ENCODE measurements around the gene C7orf33. TPM values are rescaled to one million over a fixed set of nuclear protein-coding genes. Genes with fewer than 3 reads are reported as not detected.
"Not testable (repeated sequence)": the region's sequence is repeated elsewhere in the genome, so short reads cannot be mapped to it uniquely, and the experiment has no call there.

The C7orf33 gene
- polyA plus RNA-seq, 3 donors = not detected

- no peak for DNase-seq (ENCODE audit: low read depth in 3 of 3, low spot score in 2 of 3)
These were observed 11.2 kb upstream of the C7orf33 start for GRCh38 chr7:148579366-148579765.

GRCh38 chr7:148580446-148580845 is 10.1 kb upstream of the C7orf33 start:
- no peak for DNase-seq (ENCODE audit: low read depth in 3 of 3, low spot score in 2 of 3)

- DNase-seq (ENCODE audit: low read depth in 3 of 3, low spot score in 2 of 3) = no peak
These were observed 8.9 kb upstream of the C7orf33 start for GRCh38 chr7:148581624-148582023.

- DNase-seq (ENCODE audit: low read depth in 3 of 3, low spot score in 2 of 3) = no peak
These were observed 6.3 kb upstream of the C7orf33 start for GRCh38 chr7:148584154-148584827.

- no peak for DNase-seq (ENCODE audit: low read depth in 3 of 3, low spot score in 2 of 3)
These were observed 5.2 kb upstream of the C7orf33 start for GRCh38 chr7:148585399-148585798.

GRCh38 chr7:148587076-148587475 is 3.5 kb upstream of the C7orf33 start:
- no peak for DNase-seq (ENCODE audit: low read depth in 3 of 3, low spot score in 2 of 3)

- DNase-seq (ENCODE audit: low read depth in 3 of 3, low spot score in 2 of 3) = no peak
These were observed 2.4 kb upstream of the C7orf33 start for GRCh38 chr7:148588168-148588567.

- DNase-seq (ENCODE audit: low read depth in 3 of 3, low spot score in 2 of 3) = no peak
These were observed 1.9 kb upstream of the C7orf33 start for GRCh38 chr7:148588670-148589131.

- DNase-seq (ENCODE audit: low read depth in 3 of 3, low spot score in 2 of 3) = no peak
These were observed 926 bp upstream of the C7orf33 start for GRCh38 chr7:148589640-148590039.

GRCh38 chr7:148596354-148596753 is 5.8 kb downstream of the C7orf33 start:
- DNase-seq (ENCODE audit: low read depth in 3 of 3, low spot score in 2 of 3) = not testable (repeated sequence)

- no peak for DNase-seq (ENCODE audit: low read depth in 3 of 3, low spot score in 2 of 3)
These were observed 7.8 kb downstream of the C7orf33 start for GRCh38 chr7:148598351-148598750.

GRCh38 chr7:148605350-148605749 is 14.8 kb downstream of the C7orf33 start:
- DNase-seq (ENCODE audit: low read depth in 3 of 3, low spot score in 2 of 3) = no peak

GRCh38 chr7:148607151-148607661 is 16.6 kb downstream of the C7orf33 start:
- no peak for DNase-seq (ENCODE audit: low read depth in 3 of 3, low spot score in 2 of 3)

- no peak for DNase-seq (ENCODE audit: low read depth in 3 of 3, low spot score in 2 of 3)
These were observed 18.6 kb downstream of the C7orf33 start for GRCh38 chr7:148609045-148609725.

GRCh38 chr7:148611692-148612091 is 21.1 kb downstream of the C7orf33 start:
- no peak for DNase-seq (ENCODE audit: low read depth in 3 of 3, low spot score in 2 of 3)

GRCh38 chr7:148615085-148615730 is 24.6 kb downstream of the C7orf33 start:
- no peak for DNase-seq (ENCODE audit: low read depth in 3 of 3, low spot score in 2 of 3)

- no peak for DNase-seq (ENCODE audit: low read depth in 3 of 3, low spot score in 2 of 3)
These were observed 30.3 kb downstream of the C7orf33 start for GRCh38 chr7:148620749-148621359.

- no peak for DNase-seq (ENCODE audit: low read depth in 3 of 3, low spot score in 2 of 3)
These were observed 31.0 kb downstream of the C7orf33 start for GRCh38 chr7:148621563-148621962.

GRCh38 chr7:148622887-148623585 is 32.5 kb downstream of the C7orf33 start:
- DNase-seq (ENCODE audit: low read depth in 3 of 3, low spot score in 2 of 3) = no peak

- no peak for DNase-seq (ENCODE audit: low read depth in 3 of 3, low spot score in 2 of 3)
These were observed 33.2 kb downstream of the C7orf33 start for GRCh38 chr7:148623586-148624282.
